Measurements from ENCODE around the gene EGFLAM.

The EGFLAM gene

DNA sequence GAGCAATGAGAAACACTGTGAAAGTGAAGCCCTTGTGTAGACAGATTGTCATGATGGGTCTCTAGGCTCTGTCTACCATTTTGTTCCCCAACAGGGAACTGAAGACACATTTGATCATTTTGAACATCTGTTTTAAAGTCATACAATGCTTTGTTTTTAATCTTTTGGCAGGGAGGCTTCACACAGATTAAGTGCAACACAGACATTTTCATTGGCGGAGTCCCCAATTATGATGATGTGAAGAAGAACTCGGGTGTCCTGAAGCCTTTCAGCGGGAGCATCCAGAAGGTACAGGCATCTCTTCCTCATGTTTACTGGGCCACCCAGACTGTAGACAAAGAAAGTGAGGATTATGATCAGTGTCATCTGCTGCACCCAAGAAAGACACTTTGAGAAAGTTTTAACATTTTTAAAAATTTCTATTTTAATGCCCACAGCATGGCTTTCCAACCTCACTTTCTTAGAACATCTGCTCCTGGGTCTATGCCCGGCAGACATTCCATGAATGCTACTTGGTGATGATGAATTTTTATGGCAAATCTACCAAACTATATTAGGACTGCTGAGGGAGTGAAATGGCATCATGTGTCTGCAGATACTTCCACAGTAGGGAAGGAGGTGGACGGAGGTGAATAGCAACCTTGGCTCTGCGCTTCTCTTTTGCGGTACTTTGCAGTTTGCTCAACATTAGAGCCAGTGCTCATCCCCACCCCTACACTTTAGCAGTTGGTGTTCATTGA is 176.8 kb downstream of the EGFLAM start:
- DNase-seq (ENCODE audit: insufficient read length, low spot score) (no peak), FAIRE-seq (no peak)
- no peak for TF ChIP-seq POLR2A (IDR thresholded peaks at IDR 0.05; ENCODE audit: low read depth, low read length)

DNA sequence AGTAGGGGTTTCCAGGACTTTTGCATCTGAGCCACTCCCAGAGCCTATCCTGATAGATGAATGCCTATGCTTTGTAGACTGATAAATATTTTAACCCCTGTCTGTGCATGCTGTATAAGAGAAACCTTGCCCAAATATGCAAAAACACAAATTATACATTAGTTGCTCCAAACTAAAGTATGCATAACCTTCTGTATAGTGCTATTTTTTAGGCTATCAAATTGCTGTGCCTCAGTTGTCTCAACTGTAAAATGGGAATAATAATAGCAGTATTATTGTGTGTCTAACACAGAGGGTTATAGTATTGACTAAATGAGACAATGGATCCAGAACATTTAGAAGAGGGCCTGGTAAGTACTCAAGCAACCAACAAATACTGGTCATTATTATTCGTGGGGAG is 180.4 kb downstream of the EGFLAM start:
- no peak for TF ChIP-seq POLR2A (IDR thresholded peaks at IDR 0.05; ENCODE audit: low read depth, low read length)
- no peak for DNase-seq (ENCODE audit: insufficient read length, low spot score)
- no peak for FAIRE-seq

GRCh38 chr5:38441453-38442246 is 183.3 kb downstream of the EGFLAM start:
- DNase-seq (ENCODE audit: insufficient read length, low spot score) (peak; percentile 83), FAIRE-seq (peak; percentile 96)
- TF ChIP-seq POLR2A (IDR thresholded peaks at IDR 0.05; ENCODE audit: low read depth, low read length) = no peak

- FAIRE-seq = no peak
- no peak for TF ChIP-seq POLR2A (IDR thresholded peaks at IDR 0.05; ENCODE audit: low read depth, low read length)
- DNase-seq (ENCODE audit: insufficient read length, low spot score) = no peak
These were observed 183.9 kb downstream of the EGFLAM start for GRCh38 chr5:38442247-38442573.

DNA sequence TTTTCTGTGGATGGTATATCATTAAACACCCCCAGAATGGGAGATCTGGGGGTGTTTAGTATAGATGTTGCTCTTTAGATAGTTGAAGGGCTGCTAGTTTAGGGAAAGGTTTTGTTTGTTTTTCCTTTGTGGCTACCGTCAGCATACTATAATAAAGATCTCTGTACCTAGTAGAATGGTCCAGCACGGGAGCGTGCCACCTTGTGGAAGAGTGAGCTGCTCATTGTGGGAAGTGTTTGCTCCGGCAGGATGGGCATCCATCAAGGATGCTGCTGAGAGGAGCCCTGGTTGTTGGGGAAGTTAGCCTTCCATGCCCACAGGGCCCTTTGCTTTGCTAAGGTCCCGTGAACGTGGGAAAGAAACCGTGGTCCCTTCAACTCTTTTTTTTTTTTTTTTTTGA is 185.0 kb downstream of the EGFLAM start:
- DNase-seq (ENCODE audit: insufficient read length, low spot score) = no peak
- no peak for TF ChIP-seq POLR2A (IDR thresholded peaks at IDR 0.05; ENCODE audit: low read depth, low read length)
- FAIRE-seq = no peak

DNA sequence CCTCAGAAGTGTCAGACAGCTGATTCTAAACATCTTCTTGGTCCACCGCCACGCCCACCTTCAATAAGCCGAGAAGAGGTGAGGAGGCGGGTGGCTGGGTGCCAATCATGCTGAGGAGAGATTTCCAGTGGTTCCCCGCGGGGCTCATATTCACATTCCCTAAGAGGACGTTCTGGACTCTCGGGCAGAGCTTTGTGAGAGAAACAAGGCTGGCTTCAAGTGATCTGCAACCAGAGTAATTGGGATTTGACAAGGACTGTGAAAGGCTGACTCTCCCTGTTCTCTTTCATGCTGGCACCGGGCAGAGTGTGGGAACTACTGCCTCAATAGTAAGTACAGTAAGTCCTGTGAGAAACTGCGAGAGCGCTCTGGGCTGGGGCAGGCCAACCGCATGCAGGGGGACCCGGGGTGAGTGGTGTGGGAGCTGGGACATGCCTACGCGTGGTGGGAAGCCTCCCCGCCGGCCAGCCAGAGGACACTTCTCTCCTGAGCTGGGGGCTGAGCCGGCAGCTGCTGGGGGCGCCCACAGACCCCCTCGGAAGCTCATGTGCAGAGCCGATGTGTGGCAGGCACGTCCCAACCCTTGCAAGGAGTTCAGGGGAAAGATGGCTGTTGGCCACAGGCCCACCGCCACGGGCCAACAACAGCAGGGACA is 187.1 kb downstream of the EGFLAM start:
- DNase-seq (ENCODE audit: insufficient read length, low spot score) (no peak), FAIRE-seq (no peak)
- TF ChIP-seq POLR2A (IDR thresholded peaks at IDR 0.05; ENCODE audit: low read depth, low read length) = no peak

GRCh38 chr5:38446029-38446522 is 187.7 kb downstream of the EGFLAM start:
- DNase-seq (ENCODE audit: insufficient read length, low spot score) (no peak), FAIRE-seq (no peak)
- peak; percentile 13; the same call in 1 of the 2 replicates for TF ChIP-seq POLR2A (IDR thresholded peaks at IDR 0.05; ENCODE audit: low read depth, low read length)

GRCh38 chr5:38447056-38447455 is 188.7 kb downstream of the EGFLAM start:
- TF ChIP-seq POLR2A (IDR thresholded peaks at IDR 0.05; ENCODE audit: low read depth, low read length) = no peak
- FAIRE-seq (no peak), DNase-seq (ENCODE audit: insufficient read length, low spot score) (no peak)

DNA sequence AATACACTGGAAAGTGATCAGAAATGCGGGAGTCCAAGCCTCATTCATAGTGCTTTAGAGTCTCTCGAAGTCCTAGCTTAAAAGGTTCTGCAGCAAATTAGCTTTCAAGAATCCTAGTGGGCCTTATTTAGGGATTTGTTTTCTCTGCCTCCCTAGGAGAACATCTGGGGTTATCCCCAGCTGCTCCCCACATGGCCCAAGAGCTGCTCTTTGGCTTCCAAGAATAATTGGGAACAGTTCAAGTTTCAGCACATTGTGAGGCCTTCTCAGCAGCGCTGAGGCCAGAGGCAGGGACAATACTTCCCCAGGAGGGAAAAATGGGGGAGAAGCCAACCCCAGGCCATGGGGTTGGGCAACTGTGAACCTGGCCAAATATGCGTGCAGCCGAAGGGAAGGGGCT is 189.4 kb downstream of the EGFLAM start:
- FAIRE-seq = no peak
- no peak for DNase-seq (ENCODE audit: insufficient read length, low spot score)
- no peak for TF ChIP-seq POLR2A (IDR thresholded peaks at IDR 0.05; ENCODE audit: low read depth, low read length)

GRCh38 chr5:38448568-38449350 is 190.4 kb downstream of the EGFLAM start:
- no peak for TF ChIP-seq POLR2A (IDR thresholded peaks at IDR 0.05; ENCODE audit: low read depth, low read length)
- DNase-seq (ENCODE audit: insufficient read length, low spot score) = no peak
- no peak for FAIRE-seq

GRCh38 chr5:38450627-38451026 is 192.3 kb downstream of the EGFLAM start:
- DNase-seq (ENCODE audit: insufficient read length, low spot score) (no peak), FAIRE-seq (no peak)
- TF ChIP-seq POLR2A (IDR thresholded peaks at IDR 0.05; ENCODE audit: low read depth, low read length) = no peak

DNA sequence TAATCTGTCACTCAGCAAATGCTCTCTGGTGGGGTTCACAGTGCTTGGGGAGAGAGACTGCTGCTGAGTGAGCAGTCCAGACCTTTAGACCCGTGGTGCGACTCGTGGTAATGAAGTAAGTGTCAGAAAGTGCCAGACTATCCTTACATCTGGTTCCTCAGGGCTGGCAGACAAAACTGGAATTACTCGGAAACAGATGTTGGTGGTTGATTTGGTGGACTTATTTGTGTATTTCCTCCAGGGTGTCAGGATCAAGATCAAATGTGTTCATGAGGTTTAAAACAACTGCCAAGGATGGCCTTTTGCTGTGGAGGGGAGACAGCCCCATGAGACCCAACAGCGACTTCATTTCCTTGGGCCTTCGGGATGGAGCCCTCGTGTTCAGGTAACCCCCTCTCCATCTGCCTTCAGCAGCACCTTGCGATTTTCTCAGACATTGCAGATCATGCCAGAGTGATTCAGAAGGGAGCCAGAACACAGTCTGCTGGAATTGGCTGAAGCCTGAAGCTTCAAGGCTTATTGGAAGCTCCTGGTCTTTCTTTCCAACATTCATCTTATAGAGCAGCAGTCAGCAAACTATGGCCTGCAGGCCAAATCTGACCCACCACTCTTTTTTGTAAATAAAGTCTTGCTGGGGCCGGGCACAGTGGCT is 192.8 kb downstream of the EGFLAM start:
- FAIRE-seq = no peak
- DNase-seq (ENCODE audit: insufficient read length, low spot score) = no peak
- TF ChIP-seq POLR2A (IDR thresholded peaks at IDR 0.05; ENCODE audit: low read depth, low read length) = no peak

DNA sequence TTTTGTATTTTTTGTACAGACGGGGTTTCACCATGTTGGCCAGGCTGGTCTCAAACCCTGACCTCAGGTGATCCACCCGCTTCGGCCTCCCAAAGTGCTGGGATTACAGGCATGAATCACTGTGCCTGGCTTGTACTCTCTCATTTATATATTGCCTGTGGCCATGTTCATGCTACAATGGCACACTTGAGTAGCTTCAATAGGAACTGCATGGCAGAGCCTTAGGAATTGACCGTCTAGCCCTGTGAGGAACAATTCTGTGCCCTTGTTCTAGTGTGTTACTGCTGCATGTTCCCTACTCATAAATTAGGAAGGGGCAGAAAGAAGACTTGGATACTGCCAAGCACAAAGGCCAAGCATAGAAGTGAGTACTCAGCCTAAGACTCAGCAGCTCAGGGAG is 193.8 kb downstream of the EGFLAM start:
- FAIRE-seq (no peak), DNase-seq (ENCODE audit: insufficient read length, low spot score) (no peak)
- no peak for TF ChIP-seq POLR2A (IDR thresholded peaks at IDR 0.05; ENCODE audit: low read depth, low read length)
